Measurements from ENCODE around the gene NCF4.

NCF4 gene

GRCh38 chr22:36856121-36856791 lies 4.5 kb upstream of the NCF4 start (continued):
- TF ChIP-seq ZBTB26 (tag by site-specific recombination; optimal IDR thresholded peaks at IDR 0.05) = peak; percentile 61
- 0 out of 2 replicates have a peak, but pooled peaks have one; percentile 36 for TF ChIP-seq ZFP37 (tag by site-specific recombination; IDR thresholded peaks at IDR 0.05)
- peak; percentile 100 for TF ChIP-seq CTCF (tag by site-specific recombination; IDR thresholded peaks at IDR 0.05)
- peak; percentile 79 for TF ChIP-seq ZSCAN30 (tag by site-specific recombination; IDR thresholded peaks at IDR 0.05)
- TF ChIP-seq ZNF664 (tag by site-specific recombination; IDR thresholded peaks at IDR 0.05) = no peak; the same call in 1 of the 2 replicates
- TF ChIP-seq REPIN1 (tag by site-specific recombination; IDR thresholded peaks at IDR 0.05; ENCODE audit: low read depth) = peak; percentile 65; the same call in 1 of the 2 replicates
- TF ChIP-seq ZNF610 (tag by site-specific recombination; IDR thresholded peaks at IDR 0.05; ENCODE audit: borderline replicate concordance) = no peak
- peak; percentile 95 for TF ChIP-seq ZNF660 (tag by site-specific recombination; IDR thresholded peaks at IDR 0.05)

- Histone ChIP-seq H3K4me1 (ENCODE audit: control insufficient read depth, insufficient read depth, low read length) (0 out of 2 replicates have a peak, but pooled peaks cover 3% of the 10 kb centered on the region), H3K9me3 (ENCODE audit: control insufficient read depth, insufficient read depth, low read depth, low read length) (no peaks in the 10 kb centered on the region), H3K27ac (ENCODE audit: extremely low read depth, low read depth, low read length) (no peak overlapping the region), H3K36me3 (ENCODE audit: control insufficient read depth in 2 of 2, insufficient read depth in 1 of 2, low read length in 2 of 2) (no peaks in the 10 kb centered on the region), H3K4me3 (ENCODE audit: low read depth, low read length) (no peak overlapping the region)
- POLR2A ChIA-PET = no interaction called here
- TF ChIP-seq KLF1 (tag by site-specific recombination; IDR thresholded peaks at IDR 0.05) = no peak
- TF ChIP-seq ZNF664 (tag by site-specific recombination; IDR thresholded peaks at IDR 0.05) = 0 out of 2 replicates have a peak, but pooled peaks have one; percentile 18
- CTCF ChIA-PET = interaction anchor here (0.6 to 6.3 kb wide), 67 partner anchors 12 to 1236 kb away, joined by 3 to 161 read pairs (median 8); partner anchors contain the start of gene IFT27
Observed at GRCh38 chr22:36856792-36857135, 4.0 kb upstream of the NCF4 start.

GRCh38 chr22:36858156-36858555 lies 2.6 kb upstream of the NCF4 start:
- Histone ChIP-seq H3K4me1 (ENCODE audit: control insufficient read depth, insufficient read depth, low read length) (0 out of 2 replicates have a peak, but pooled peaks cover 3% of the 10 kb centered on the region), H3K4me3 (ENCODE audit: low read depth, low read length) (no peak overlapping the region), H3K27ac (ENCODE audit: extremely low read depth, low read depth, low read length) (no peak overlapping the region), H3K36me3 (ENCODE audit: control insufficient read depth in 2 of 2, insufficient read depth in 1 of 2, low read length in 2 of 2) (no peaks in the 10 kb centered on the region), H3K9me3 (ENCODE audit: control insufficient read depth, insufficient read depth, low read depth, low read length) (no peaks in the 10 kb centered on the region)
- TF ChIP-seq ZNF510 (tag by site-specific recombination; IDR thresholded peaks at IDR 0.05; ENCODE audit: insufficient replicate concordance) (no peak), ZNF274 (IDR thresholded peaks at IDR 0.05; ENCODE audit: low read length) (no peak), ZNF274 (tag by site-specific recombination; IDR thresholded peaks at IDR 0.05; ENCODE audit: borderline replicate concordance) (no peak), ZNF423 (tag by site-specific recombination; IDR thresholded peaks at IDR 0.05) (no peak), KLF9 (tag by site-specific recombination; IDR thresholded peaks at IDR 0.05; ENCODE audit: low read depth) (no peak), ZSCAN30 (tag by site-specific recombination; IDR thresholded peaks at IDR 0.05) (no peak), ZNF221 (tag by site-specific recombination; IDR thresholded peaks at IDR 0.05; ENCODE audit: borderline replicate concordance) (no peak), CTCF (tag by site-specific recombination; IDR thresholded peaks at IDR 0.05) (no peak), ZNF548 (tag by site-specific recombination; IDR thresholded peaks at IDR 0.05) (no peak), ZNF768 (tag by site-specific recombination; IDR thresholded peaks at IDR 0.05) (no peak), ZNF837 (tag by site-specific recombination; IDR thresholded peaks at IDR 0.05) (no peak)
- CTCF ChIA-PET = interaction anchor here (0.7 to 6.3 kb wide), 14 partner anchors 10 to 311 kb away, joined by 3 to 161 read pairs (median 32); partner anchors contain the start of gene IFT27
- POLR2A ChIA-PET = no interaction called here

All from HEK293 (cell line).